CD14-positive monocyte (primary cell): ENCODE data around the gene BORCS5. TPM values are rescaled to one million over a fixed set of nuclear protein-coding genes. Genes with fewer than 3 reads are reported as not detected.

ENCODE experiments used
- DNase-seq, 3 donors: peaks; one replicate each; pipeline ENCODE4 v3.0.0-alpha.2; 2011 to 2022
- H2AFZ ChIP-seq: 2 replicates; pipeline ENCODE4 v1.6.0; 2012; ENCODE audit warnings: mild to moderate bottlenecking, low read depth, low read length, inconsistent platforms; ENCODE audit not compliant: insufficient read depth, poor library complexity, severe bottlenecking
- H3K27ac ChIP-seq, 2 donors: 1 replicate in 1 of 2; 2 replicates in 1 of 2; pipeline ENCODE4 v1.5.1; 2012 to 2013; ENCODE audit warnings: low read length in 2 of 2, control low read depth in 1 of 2, inconsistent platforms in 1 of 2, low read depth in 1 of 2, mild to moderate bottlenecking in 1 of 2
- H3K27me3 ChIP-seq, 2 donors: one replicate each; pipeline versions ENCODE4 v1.6.0 to v1.6.1; 2011 to 2013; ENCODE audit warnings: low read length in 2 of 2; ENCODE audit not compliant: control insufficient read depth in 2 of 2, insufficient read depth in 2 of 2
- H3K36me3 ChIP-seq, 2 donors: replicated peaks in 1 of 2; 1 replicate in 1 of 2; 2 replicates in 1 of 2; pipeline versions ENCODE4 v1.5.1 to v1.6.1; 2012 to 2013; ENCODE audit warnings: low read length in 2 of 2, control low read depth in 1 of 2, inconsistent platforms in 1 of 2, mild to moderate bottlenecking in 1 of 2; ENCODE audit not compliant: insufficient read depth in 2 of 2, control insufficient read depth in 1 of 2
- H3K4me1 ChIP-seq, 2 donors: 1 replicate in 1 of 2; 2 replicates in 1 of 2; pipeline versions ENCODE4 v1.5.1 to v1.6.1; 2012 to 2013; ENCODE audit warnings: low read length in 2 of 2, control low read depth in 1 of 2, inconsistent platforms in 1 of 2, mild to moderate bottlenecking in 1 of 2, moderate library complexity in 1 of 2; ENCODE audit not compliant: insufficient read depth in 2 of 2, control insufficient read depth in 1 of 2
- H3K4me2 ChIP-seq: replicated peaks from 2 replicates; pipeline ENCODE3; 2012; ENCODE audit warnings: low read length, moderate library complexity, mild to moderate bottlenecking; ENCODE audit not compliant: poor library complexity, severe bottlenecking; ENCODE audit errors: extremely low read depth
- H3K4me3 ChIP-seq, 3 experiments: fragments of 200-600 bp in 1 of 3; sonication (generic) in 1 of 3; replicated peaks in 1 of 3; 1 replicate in 2 of 3; 2 replicates in 1 of 3; pipeline ENCODE4 v1.5.1; 2011 to 2013; ENCODE audit warnings: low read length in 3 of 3, mild to moderate bottlenecking in 3 of 3, control low read depth in 2 of 3, low read depth in 2 of 3, inconsistent platforms in 1 of 3, moderate library complexity in 1 of 3
- H3K79me2 ChIP-seq: 2 replicates; pipeline ENCODE4 v1.6.0; 2012; ENCODE audit warnings: mild to moderate bottlenecking, control low read depth, inconsistent platforms, low read length, moderate library complexity; ENCODE audit not compliant: insufficient read depth
- H3K9ac ChIP-seq: 2 replicates; pipeline ENCODE4 v1.6.0; 2017; ENCODE audit warnings: low read length, mild to moderate bottlenecking; ENCODE audit not compliant: insufficient read depth, poor library complexity, severe bottlenecking
- H3K9me3 ChIP-seq, 2 donors: replicated peaks in 1 of 2; 1 replicate in 1 of 2; 2 replicates in 1 of 2; pipeline versions ENCODE4 v1.5.1 to v1.6.1; 2012 to 2013; ENCODE audit warnings: low read length in 2 of 2, control low read depth in 1 of 2; ENCODE audit not compliant: control insufficient read depth in 1 of 2, insufficient read depth in 1 of 2
- H4K20me1 ChIP-seq: 2 replicates; pipeline ENCODE4 v1.6.0; 2012; ENCODE audit warnings: mild to moderate bottlenecking, low read length, control low read depth, moderate library complexity; ENCODE audit not compliant: insufficient read depth
- H3K27ac Mint-ChIP-seq, 7 donors: one replicate each; pipeline ENCODE4 v1.8.0; 2020; ENCODE audit warnings: mild to moderate bottlenecking in 7 of 7, mixed read lengths in 7 of 7, moderate library complexity in 6 of 7, inconsistent platforms in 2 of 7
- H3K27me3 Mint-ChIP-seq, 3 donors: one replicate each; pipeline ENCODE4 v1.8.0; 2021 to 2022; ENCODE audit warnings: low read depth in 3 of 3, mild to moderate bottlenecking in 3 of 3, mixed read lengths in 3 of 3, moderate library complexity in 3 of 3, inconsistent platforms in 1 of 3
- H3K36me3 Mint-ChIP-seq, 2 donors: one replicate each; pipeline ENCODE4 v1.8.0; 2020; ENCODE audit warnings: mixed read lengths in 2 of 2, inconsistent platforms in 1 of 2, mild to moderate bottlenecking in 1 of 2
- H3K4me1 Mint-ChIP-seq: one replicate; pipeline ENCODE4 v1.8.0; 2020; ENCODE audit warnings: mild to moderate bottlenecking, mixed read lengths
- H3K4me3 Mint-ChIP-seq, 2 donors: one replicate each; pipeline ENCODE4 v1.8.0; 2020; ENCODE audit warnings: mild to moderate bottlenecking in 2 of 2, mixed read lengths in 2 of 2, moderate library complexity in 1 of 2
- H3K9me3 Mint-ChIP-seq, 7 donors: one replicate each; pipeline ENCODE4 v1.8.0; 2020 to 2022; ENCODE audit warnings: mixed read lengths in 7 of 7, mild to moderate bottlenecking in 6 of 7, moderate library complexity in 6 of 7, inconsistent platforms in 2 of 7
- WGBS: methylation state at CpG from one replicate; pipeline ENCODE4 v1.1.5; 2013; ENCODE audit warnings: missing lambda C conversion rate; ENCODE audit not compliant: insufficient coverage; 5-methylcytosine and 5-hydroxymethylcytosine counted together
- intact Hi-C, 2 donors: fragments of 100-400 bp; cut with micrococcal nuclease; formaldehyde crosslinking; loops; one replicate each; pipeline versions ENCODE4 v1.15.0 to v1.15.1; 2023
- polyA plus RNA-seq, 3 donors: library from polyadenylated mRNA; depleted of rRNA in 1 of 3; unstranded in 2 of 3; stranded (reverse) in 1 of 3; fragments of 300-500 nt in 2 of 3; fragments of >200 nt in 1 of 3; fragmentation: Illumina TruSeq in 2 of 3; gene quantifications; 1 replicate in 2 of 3; 2 replicates in 1 of 3; pipeline ENCODE4 v1.2.3, GENCODE V29; 2012 to 2021
- TF ChIP-seq, protein P1 (sequence below): fragments of 200-600 bp; IDR thresholded peaks from one replicate; pipeline ENCODE4 v1.8.0; 2022; ENCODE audit warnings: antibody characterized with exemption, mild to moderate bottlenecking

The BORCS5 gene
- polyA plus RNA-seq, 3 donors: 8.5 to 15.1 (median 9.6) TPM

DNA sequence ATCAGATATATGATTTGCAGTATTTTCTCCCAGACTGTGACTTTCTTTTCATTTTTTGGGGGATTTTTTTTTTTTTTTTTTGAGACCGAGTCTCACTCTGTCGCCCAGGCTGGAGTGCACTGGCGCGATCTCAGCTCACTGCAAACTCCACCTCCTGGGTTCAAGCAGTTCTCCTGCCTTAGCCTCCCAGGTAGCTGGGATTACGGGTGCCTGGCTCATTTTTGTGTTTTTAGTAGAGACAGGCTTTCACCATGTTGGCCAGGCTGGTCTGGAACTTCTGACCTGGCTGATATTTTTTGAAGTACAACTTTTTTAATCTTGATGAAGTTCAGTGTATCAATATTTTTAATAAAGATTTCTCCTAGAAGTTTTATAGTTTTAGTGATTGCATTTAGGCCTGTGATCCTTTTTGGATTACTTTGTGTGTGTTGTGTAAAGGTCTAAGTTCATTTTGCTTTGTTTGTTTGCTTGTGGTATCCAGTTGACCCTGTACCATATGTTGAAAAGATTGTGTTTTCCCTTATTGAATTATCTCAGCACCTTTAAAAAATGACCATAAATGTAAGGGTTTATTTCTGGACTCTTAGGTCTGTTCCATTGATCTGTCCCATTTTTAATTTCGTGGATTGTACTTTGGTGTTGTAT is 24.2 kb downstream of the BORCS5 start:
- TF ChIP-seq, protein P1, sequence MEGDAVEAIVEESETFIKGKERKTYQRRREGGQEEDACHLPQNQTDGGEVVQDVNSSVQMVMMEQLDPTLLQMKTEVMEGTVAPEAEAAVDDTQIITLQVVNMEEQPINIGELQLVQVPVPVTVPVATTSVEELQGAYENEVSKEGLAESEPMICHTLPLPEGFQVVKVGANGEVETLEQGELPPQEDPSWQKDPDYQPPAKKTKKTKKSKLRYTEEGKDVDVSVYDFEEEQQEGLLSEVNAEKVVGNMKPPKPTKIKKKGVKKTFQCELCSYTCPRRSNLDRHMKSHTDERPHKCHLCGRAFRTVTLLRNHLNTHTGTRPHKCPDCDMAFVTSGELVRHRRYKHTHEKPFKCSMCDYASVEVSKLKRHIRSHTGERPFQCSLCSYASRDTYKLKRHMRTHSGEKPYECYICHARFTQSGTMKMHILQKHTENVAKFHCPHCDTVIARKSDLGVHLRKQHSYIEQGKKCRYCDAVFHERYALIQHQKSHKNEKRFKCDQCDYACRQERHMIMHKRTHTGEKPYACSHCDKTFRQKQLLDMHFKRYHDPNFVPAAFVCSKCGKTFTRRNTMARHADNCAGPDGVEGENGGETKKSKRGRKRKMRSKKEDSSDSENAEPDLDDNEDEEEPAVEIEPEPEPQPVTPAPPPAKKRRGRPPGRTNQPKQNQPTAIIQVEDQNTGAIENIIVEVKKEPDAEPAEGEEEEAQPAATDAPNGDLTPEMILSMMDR: no peak
- Mint-ChIP-seq H3K4me1 (peaks cover 19% of the 10 kb centered on the region), H3K9me3 (no peaks in the 10 kb centered on the region), H3K4me3 (no peak overlapping the region), H3K27ac (peak overlapping the region in 6 of 7 donors; percentile 3 to 80 (median 60)), H3K27me3 (peaks cover 0 to 2% (median 2%) of the 10 kb centered on the region in 3 donors), H3K36me3 (peaks cover 19 to 23% of the 10 kb centered on the region in 2 donors)
- no peaks in the 10 kb centered on the region for H3K9me3 ChIP-seq
- no peak overlapping the region for H3K9ac ChIP-seq
- no peak overlapping the region for H3K27ac ChIP-seq
- DNase-seq: no peak
- no peaks in the 10 kb centered on the region for H4K20me1 ChIP-seq
- H3K36me3 ChIP-seq: no peaks in the 10 kb centered on the region
- intact Hi-C loops: loop anchor here (5.0 to 10.0 kb wide), 2 partner anchors 64 to 181 kb away; partner anchors contain the start of gene DUSP16 (in 1 of the 2)
- peaks cover 14 to 16% of the 10 kb centered on the region in 2 donors for H3K4me1 ChIP-seq
- H3K79me2 ChIP-seq: no peaks in the 10 kb centered on the region
- no peak overlapping the region for H2AFZ ChIP-seq
- no CpG with 5 or more reads among the region's 6 CpGs for WGBS
- no peak overlapping the region for H3K4me2 ChIP-seq
- no peaks in the 10 kb centered on the region for H3K27me3 ChIP-seq
- no peak overlapping the region for H3K4me3 ChIP-seq

DNA sequence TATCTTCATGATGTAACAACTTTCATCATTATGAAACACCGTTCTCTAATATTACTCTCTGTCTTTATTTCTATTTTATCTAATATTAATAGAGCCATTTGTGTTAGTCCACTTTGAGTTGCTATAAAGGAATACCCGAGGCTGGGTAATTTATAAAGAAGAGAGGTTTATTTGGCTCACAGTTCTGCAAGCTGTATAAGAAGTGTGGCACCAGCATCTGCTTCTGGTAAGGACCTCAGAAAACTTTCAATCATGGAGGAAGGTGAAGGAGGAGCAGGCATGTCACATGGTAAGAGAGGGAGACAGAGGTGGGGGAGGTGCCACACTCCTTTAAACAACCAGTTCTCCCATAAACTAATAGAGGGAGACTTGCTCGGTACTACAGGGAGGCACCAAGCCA is 25.1 kb downstream of the BORCS5 start:
- H3K4me1 Mint-ChIP-seq: peaks cover 19% of the 10 kb centered on the region
- H3K4me3 Mint-ChIP-seq: no peak overlapping the region
- H3K27ac Mint-ChIP-seq: peak overlapping the region in 3 of 7 donors; percentile 59 to 75 (median 59)
- intact Hi-C loops: loop anchor here (5.0 to 10.0 kb wide), 2 partner anchors 63 to 180 kb away; partner anchors contain the start of gene DUSP16 (in 1 of the 2)
- H2AFZ ChIP-seq: no peak overlapping the region
- no peak for DNase-seq
- H3K36me3 Mint-ChIP-seq: peaks cover 19 to 27% of the 10 kb centered on the region in 2 donors
- H3K4me3 ChIP-seq: no peak overlapping the region
- no peaks in the 10 kb centered on the region for H4K20me1 ChIP-seq
- H3K9me3 ChIP-seq: no peaks in the 10 kb centered on the region
- no peaks in the 10 kb centered on the region for H3K36me3 ChIP-seq
- H3K79me2 ChIP-seq: no peaks in the 10 kb centered on the region
- no CpG with 5 or more reads among the region's 3 CpGs for WGBS
- no peak overlapping the region for H3K4me2 ChIP-seq
- H3K27me3 Mint-ChIP-seq: peaks cover 0 to 2% (median 2%) of the 10 kb centered on the region in 3 donors
- H3K9ac ChIP-seq: no peak overlapping the region
- no peak overlapping the region for H3K27ac ChIP-seq
- H3K9me3 Mint-ChIP-seq: no peaks in the 10 kb centered on the region
- TF ChIP-seq, protein P1: no peak
- no peaks in the 10 kb centered on the region for H3K27me3 ChIP-seq
- peaks cover 14 to 16% of the 10 kb centered on the region in 2 donors for H3K4me1 ChIP-seq
